H1 (cell line): Measurements from ENCODE around the gene MTMR10. TPM values are rescaled to one million over a fixed set of nuclear protein-coding genes. Genes with fewer than 3 reads are reported as not detected.

Experiments
- CTCF ChIA-PET: fragments of 300-600 bp; sonication (Branson Sonifier 250); formaldehyde crosslinking; loops from one replicate; lab custom pipeline; 2021; ENCODE audit not compliant: partially characterized antibody; lab: Charles Lee
- POLR2A ChIA-PET: fragments of 300-600 bp; sonication (Branson Sonifier 250); formaldehyde crosslinking; loops from one replicate; lab custom pipeline; 2021; ENCODE audit warnings: inconsistent platforms; ENCODE audit not compliant: partially characterized antibody; lab: Charles Lee
- DNase-seq, 2 experiments: peaks; one replicate each; pipeline versions ENCODE4 v3.0.0 to v3.0.0-alpha.2; 2010 to 2022; ENCODE audit warnings: low spot score in 2 of 2, low read depth in 1 of 2, mixed read lengths in 1 of 2
- FAIRE-seq: peaks from 2 replicates; lab custom pipeline; 2011; peaks lifted over from hg19 to GRCh38; lab: Jason Lieb, UNC
- H2AFZ ChIP-seq: 2 replicates; pipeline ENCODE4 v1.8.1; 2012; ENCODE audit warnings: low read length, inconsistent platforms
- H2AK5ac ChIP-seq: 2 replicates; pipeline ENCODE4 v1.6.1; 2013; ENCODE audit warnings: low read depth, low read length
- H2BK120ac ChIP-seq: replicated peaks from 2 replicates; pipeline ENCODE3; 2013; ENCODE audit warnings: low read depth, low read length, inconsistent platforms
- H2BK12ac ChIP-seq: 2 replicates; pipeline ENCODE4 v1.6.1; 2013; ENCODE audit warnings: low read depth, low read length
- H2BK15ac ChIP-seq: 2 replicates; pipeline ENCODE4 v1.6.1; 2013; ENCODE audit warnings: low read length
- H2BK20ac ChIP-seq: 2 replicates; pipeline ENCODE4 v1.6.1; 2013; ENCODE audit warnings: low read length
- H2BK5ac ChIP-seq: 2 replicates; pipeline ENCODE4 v1.6.1; 2013; ENCODE audit warnings: low read depth, low read length
- H3K14ac ChIP-seq: 2 replicates; pipeline ENCODE4 v1.6.1; 2013; ENCODE audit warnings: inconsistent platforms; ENCODE audit not compliant: insufficient read length
- H3K18ac ChIP-seq: 2 replicates; pipeline ENCODE4 v1.6.1; 2013; ENCODE audit warnings: low read length; ENCODE audit errors: extremely low read depth
- H3K23ac ChIP-seq: 2 replicates; pipeline ENCODE4 v1.6.1; 2013; ENCODE audit warnings: inconsistent platforms; ENCODE audit not compliant: insufficient read length
- H3K23me2 ChIP-seq: 2 replicates; pipeline ENCODE4 v1.6.1; 2013; ENCODE audit warnings: low read depth, low read length
- H3K27ac ChIP-seq: 2 replicates; pipeline ENCODE4 v1.6.1; 2011; ENCODE audit warnings: low read depth, low read length, inconsistent platforms
- H3K27me3 ChIP-seq, 4 experiments: replicated peaks in 1 of 4; 1 replicate in 1 of 4; 2 replicates in 3 of 4; pipeline versions ENCODE4 v1.6.1 to v1.8.1; 2011 to 2013; ENCODE audit warnings: low read length in 3 of 4, mild to moderate bottlenecking in 3 of 4, inconsistent platforms in 2 of 4, mixed read lengths in 2 of 4, moderate library complexity in 1 of 4; ENCODE audit not compliant: control insufficient read depth in 3 of 4, insufficient read depth in 3 of 4; ENCODE audit errors: extremely low read depth in 1 of 4
- H3K36me3 ChIP-seq, 4 experiments: 2 replicates each; pipeline versions ENCODE4 v1.6.1 to v1.8.1; 2011 to 2013; ENCODE audit warnings: mild to moderate bottlenecking in 4 of 4, low read length in 3 of 4, moderate library complexity in 2 of 4, control low read depth in 1 of 4, inconsistent platforms in 1 of 4; ENCODE audit not compliant: insufficient read depth in 4 of 4, control insufficient read depth in 2 of 4
- H3K4ac ChIP-seq: replicated peaks from 2 replicates; pipeline ENCODE3; 2013; ENCODE audit warnings: low read length, low read depth, mixed read lengths, inconsistent platforms; ENCODE audit not compliant: insufficient read length
- H3K4me1 ChIP-seq, 4 experiments: replicated peaks in 1 of 4; 1 replicate in 1 of 4; 2 replicates in 3 of 4; pipeline versions ENCODE4 v1.6.1 to v1.8.1; 2011 to 2013; ENCODE audit warnings: low read length in 3 of 4, inconsistent platforms in 2 of 4, mixed read lengths in 1 of 4; ENCODE audit not compliant: insufficient read depth in 4 of 4, control insufficient read depth in 3 of 4
- H3K4me2 ChIP-seq, 2 experiments: 2 replicates each; pipeline versions ENCODE4 v1.6.1 to v1.8.1; 2011 to 2013; ENCODE audit warnings: low read depth in 2 of 2, low read length in 2 of 2, control low read depth in 1 of 2, inconsistent platforms in 1 of 2, mild to moderate bottlenecking in 1 of 2; ENCODE audit not compliant: insufficient read depth in 1 of 2
- H3K4me3 ChIP-seq, 4 experiments: fragments of 200-600, 300-600 bp in 1 of 4; sonication (generic), shearing (Covaris generic), sonication (Bioruptor Twin) in 1 of 4; 2 replicates each; pipeline versions ENCODE4 v1.5.1 to v1.8.1; 2011 to 2016; ENCODE audit warnings: low read length in 4 of 4, low read depth in 3 of 4, control low read depth in 2 of 4, inconsistent platforms in 2 of 4, mild to moderate bottlenecking in 2 of 4, mixed read lengths in 1 of 4, moderate library complexity in 1 of 4; ENCODE audit not compliant: insufficient read depth in 2 of 4; ENCODE audit errors: extremely low read depth in 1 of 4
- H3K56ac ChIP-seq: replicated peaks from 2 replicates; pipeline ENCODE3; 2013; ENCODE audit warnings: low read depth, mild to moderate bottlenecking, mixed read lengths, low read length, inconsistent platforms; ENCODE audit not compliant: insufficient read length
- H3K79me1 ChIP-seq: 2 replicates; pipeline ENCODE4 v1.6.1; 2013; ENCODE audit warnings: low read depth, low read length, control low read depth
- H3K79me2 ChIP-seq, 2 experiments: 2 replicates each; pipeline versions ENCODE4 v1.6.1 to v1.8.1; 2012 to 2013; ENCODE audit warnings: low read length in 2 of 2, mild to moderate bottlenecking in 2 of 2, inconsistent platforms in 1 of 2; ENCODE audit not compliant: insufficient read depth in 2 of 2, control insufficient read depth in 1 of 2
- H3K9ac ChIP-seq, 4 experiments: replicated peaks in 1 of 4; 1 replicate in 1 of 4; 2 replicates in 3 of 4; pipeline versions ENCODE4 v1.6.1 to v1.8.1; 2011 to 2013; ENCODE audit warnings: low read depth in 3 of 4, low read length in 3 of 4, control low read depth in 2 of 4, mild to moderate bottlenecking in 2 of 4, moderate library complexity in 2 of 4, inconsistent platforms in 1 of 4; ENCODE audit errors: extremely low read depth in 1 of 4
- H3K9me3 ChIP-seq, 2 experiments: 2 replicates each; pipeline versions ENCODE4 v1.6.1 to v1.8.1; 2012 to 2013; ENCODE audit warnings: mild to moderate bottlenecking in 2 of 2, moderate library complexity in 2 of 2, control low read depth in 1 of 2, inconsistent platforms in 1 of 2, low read depth in 1 of 2, low read length in 1 of 2, mixed read lengths in 1 of 2; ENCODE audit not compliant: insufficient read depth in 2 of 2
- H4K20me1 ChIP-seq, 2 experiments: replicated peaks in 1 of 2; 2 replicates each; pipeline versions ENCODE3 to v1.8.1; 2011 to 2013; ENCODE audit warnings: inconsistent platforms in 2 of 2, low read length in 2 of 2, mild to moderate bottlenecking in 1 of 2; ENCODE audit not compliant: insufficient read depth in 2 of 2, control insufficient read depth in 1 of 2
- H4K5ac ChIP-seq: 2 replicates; pipeline ENCODE4 v1.6.1; 2013; ENCODE audit warnings: low read length, low read depth, mixed read lengths, inconsistent platforms; ENCODE audit not compliant: insufficient read length
- H4K8ac ChIP-seq: 2 replicates; pipeline ENCODE4 v1.8.0; 2013; ENCODE audit warnings: mild to moderate bottlenecking, moderate library complexity, low read length, inconsistent platforms; ENCODE audit not compliant: insufficient read depth; ENCODE audit errors: extremely low read depth
- H4K91ac ChIP-seq: replicated peaks from 2 replicates; pipeline ENCODE3; 2013; ENCODE audit warnings: low read length, mixed read lengths, inconsistent platforms; ENCODE audit not compliant: insufficient read length
- JUN ChIP-seq: IDR thresholded peaks from 2 replicates; pipeline ENCODE4 v1.6.1; 2011; ENCODE audit warnings: low read depth, mild to moderate bottlenecking, improper control_type of control experiment, low read length
- KDM5A ChIP-seq: fragments of 200-600 bp; IDR thresholded peaks from 2 replicates; pipeline ENCODE4 v1.7.1; 2012; ENCODE audit warnings: mild to moderate bottlenecking, low read length, inconsistent platforms, mixed read lengths
- MAX ChIP-seq: IDR thresholded peaks from 2 replicates; pipeline ENCODE4 v1.6.1; 2012; ENCODE audit warnings: inconsistent platforms
- RFX5 ChIP-seq: IDR thresholded peaks from 2 replicates; pipeline ENCODE4 v1.6.1; 2011; ENCODE audit warnings: low read depth, low read length, improper control_type of control experiment, borderline replicate concordance
- RNF2 ChIP-seq: fragments of 200-900, 300-1000 bp; sonication (generic); IDR thresholded peaks from 2 replicates; pipeline ENCODE4 v1.7.1; 2016; ENCODE audit warnings: borderline replicate concordance, low read depth, mild to moderate bottlenecking, antibody characterized with exemption, low read length; ENCODE audit not compliant: poor library complexity, severe bottlenecking; ENCODE audit errors: missing control alignments
- SP4 ChIP-seq: IDR thresholded peaks from 2 replicates; pipeline ENCODE4 v1.6.1; 2012; ENCODE audit warnings: low read length, inconsistent platforms
- SUZ12 ChIP-seq: fragments of 200-600 bp; sonication (generic); IDR thresholded peaks from 2 replicates; pipeline ENCODE4 v1.6.1; 2012; ENCODE audit warnings: mild to moderate bottlenecking, inconsistent platforms, low read length, moderate library complexity, mixed read lengths
- TCF12 ChIP-seq: IDR thresholded peaks from 2 replicates; pipeline ENCODE4 v1.6.1; 2011; ENCODE audit warnings: low read depth, mild to moderate bottlenecking, low read length
- ZNF274 ChIP-seq: IDR thresholded peaks from 2 replicates; pipeline ENCODE4 v1.7.0; 2012; ENCODE audit warnings: low read length, borderline replicate concordance; ENCODE audit errors: extremely low read depth
- WGBS, 2 experiments: shearing (Covaris generic) in 1 of 2; methylation state at CpG; one replicate each; pipeline versions ENCODE4 v1.1.6 to v1.1.7; 2013 to 2015; ENCODE audit warnings: low lambda C conversion rate in 2 of 2, mixed read lengths in 2 of 2, inconsistent platforms in 1 of 2, low coverage in 1 of 2, missing lambda C conversion rate in 1 of 2; ENCODE audit not compliant: insufficient replicate concordance in 2 of 2, insufficient coverage in 1 of 2, insufficient read length in 1 of 2; ENCODE audit errors: extremely low coverage in 1 of 2, missing lambda C conversion rate in 1 of 2; 5-methylcytosine and 5-hydroxymethylcytosine counted together
- polyA plus RNA-seq, 7 experiments: library from polyadenylated mRNA; depleted of rRNA in 3 of 7; stranded (reverse) in 5 of 7; unstranded in 2 of 7; fragments of >200 nt in 5 of 7; fragments of 200-250 nt in 2 of 7; gene quantifications; 1 replicate in 5 of 7; 2 replicates in 1 of 7; 4 replicates in 1 of 7; pipeline versions ENCODE4 v1.2.1 to v1.2.3, GENCODE V29; 2011 to 2013; ENCODE audit warnings: missing spikeins in 2 of 7, mixed read lengths in 2 of 7
- total RNA-seq: library from RNA; stranded (reverse); fragmentation: NEBNext Ultra II Directional; extraction: Animal tissue kit (Norgen Biotek cat#: 25700); gene quantifications from 2 replicates; pipeline ENCODE4 v1.2.1, GENCODE V29; 2021
- TF ChIP-seq, protein P1 (sequence below), 3 experiments: IDR thresholded peaks; 1 replicate in 2 of 3; 2 replicates in 1 of 3; pipeline versions ENCODE4 v1.5.1 to v1.6.1; 2011; ENCODE audit warnings: low read length in 3 of 3, mild to moderate bottlenecking in 3 of 3, inconsistent platforms in 2 of 3, low read depth in 1 of 3, moderate library complexity in 1 of 3; ENCODE audit not compliant: insufficient read depth in 1 of 3; ENCODE audit errors: control extremely low read depth in 1 of 3

MTMR10 gene
- total and polyA plus RNA-seq, 2 of the 8 experiments (the other 6 are each of a cell fraction or from before 2014, with no cell fraction given), result 3.8 to 13.1 TPM

- ChIA-PET POLR2A (interaction anchor here (0.8 to 1.3 kb wide), 6 partner anchors 9 to 63 kb away, joined by 3 to 5 read pairs (median 4); no protein-coding TSS in a partner anchor), CTCF (interaction anchor here (0.5 to 1.3 kb wide), 4 partner anchors 67 to 214 kb away, joined by 3 to 4 read pairs (median 3); no protein-coding TSS in a partner anchor)
- Histone ChIP-seq H3K4ac (no peak overlapping the region), H3K23ac (no peak overlapping the region), H3K4me3 (no peak overlapping the region), H4K8ac (no peak overlapping the region), H2BK5ac (no peak overlapping the region), H3K18ac (no peak overlapping the region), H2BK12ac (no peak overlapping the region), H2BK20ac (no peak overlapping the region), H4K5ac (no peak overlapping the region), H3K79me2 (peaks cover 0 to 9% of the 10 kb centered on the region in 2 experiments; a peak in 2 of 4 replicates), H3K27ac (no peak overlapping the region), H3K36me3 (peaks cover 0 to 4% (median 0%) of the 10 kb centered on the region in 4 experiments; a peak in 1 of 8 replicates), H3K23me2 (no peaks in the 10 kb centered on the region), H3K9me3 (no peaks in the 10 kb centered on the region), H3K4me1 (no peaks in the 10 kb centered on the region; a peak in 1 of 7 replicates), H3K4me2 (no peak overlapping the region), H3K27me3 (no peaks in the 10 kb centered on the region; a peak in 1 of 7 replicates), H3K79me1 (peaks cover 2% of the 10 kb centered on the region; the same call in 1 of the 2 replicates), H3K9ac (no peak overlapping the region), H4K91ac (no peak overlapping the region), H2BK15ac (no peak overlapping the region), H4K20me1 (no peaks in the 10 kb centered on the region), H2AFZ (no peak overlapping the region), H3K14ac (no peak overlapping the region), H3K56ac (no peak overlapping the region), H2AK5ac (no peak overlapping the region), H2BK120ac (no peak overlapping the region)
- DNase-seq (no peak), FAIRE-seq (no peak)
- 90% methylated on average over 3 of the region's 3 CpGs; no CpG with 5 or more reads in 1 of the 2 experiments for WGBS, 2 experiments
- TF ChIP-seq, protein P1, sequence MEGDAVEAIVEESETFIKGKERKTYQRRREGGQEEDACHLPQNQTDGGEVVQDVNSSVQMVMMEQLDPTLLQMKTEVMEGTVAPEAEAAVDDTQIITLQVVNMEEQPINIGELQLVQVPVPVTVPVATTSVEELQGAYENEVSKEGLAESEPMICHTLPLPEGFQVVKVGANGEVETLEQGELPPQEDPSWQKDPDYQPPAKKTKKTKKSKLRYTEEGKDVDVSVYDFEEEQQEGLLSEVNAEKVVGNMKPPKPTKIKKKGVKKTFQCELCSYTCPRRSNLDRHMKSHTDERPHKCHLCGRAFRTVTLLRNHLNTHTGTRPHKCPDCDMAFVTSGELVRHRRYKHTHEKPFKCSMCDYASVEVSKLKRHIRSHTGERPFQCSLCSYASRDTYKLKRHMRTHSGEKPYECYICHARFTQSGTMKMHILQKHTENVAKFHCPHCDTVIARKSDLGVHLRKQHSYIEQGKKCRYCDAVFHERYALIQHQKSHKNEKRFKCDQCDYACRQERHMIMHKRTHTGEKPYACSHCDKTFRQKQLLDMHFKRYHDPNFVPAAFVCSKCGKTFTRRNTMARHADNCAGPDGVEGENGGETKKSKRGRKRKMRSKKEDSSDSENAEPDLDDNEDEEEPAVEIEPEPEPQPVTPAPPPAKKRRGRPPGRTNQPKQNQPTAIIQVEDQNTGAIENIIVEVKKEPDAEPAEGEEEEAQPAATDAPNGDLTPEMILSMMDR (IDR thresholded peaks at IDR 0.05; ENCODE audit: control extremely low read depth in 1 of 3, insufficient read depth in 1 of 3, low read depth in 1 of 3, low read length in 3 of 3), result no peak
- TF ChIP-seq JUN (no peak), SP4 (no peak), RFX5 (no peak), MAX (no peak), SUZ12 (no peak), KDM5A (no peak), RNF2 (no peak), TCF12 (no peak), ZNF274 (no peak)
Observed at GRCh38 chr15:30985081-30985531, 6.3 kb downstream of the MTMR10 start.
